ENCODE results near the gene SOX13.

- TF ChIP-seq, protein P1, sequence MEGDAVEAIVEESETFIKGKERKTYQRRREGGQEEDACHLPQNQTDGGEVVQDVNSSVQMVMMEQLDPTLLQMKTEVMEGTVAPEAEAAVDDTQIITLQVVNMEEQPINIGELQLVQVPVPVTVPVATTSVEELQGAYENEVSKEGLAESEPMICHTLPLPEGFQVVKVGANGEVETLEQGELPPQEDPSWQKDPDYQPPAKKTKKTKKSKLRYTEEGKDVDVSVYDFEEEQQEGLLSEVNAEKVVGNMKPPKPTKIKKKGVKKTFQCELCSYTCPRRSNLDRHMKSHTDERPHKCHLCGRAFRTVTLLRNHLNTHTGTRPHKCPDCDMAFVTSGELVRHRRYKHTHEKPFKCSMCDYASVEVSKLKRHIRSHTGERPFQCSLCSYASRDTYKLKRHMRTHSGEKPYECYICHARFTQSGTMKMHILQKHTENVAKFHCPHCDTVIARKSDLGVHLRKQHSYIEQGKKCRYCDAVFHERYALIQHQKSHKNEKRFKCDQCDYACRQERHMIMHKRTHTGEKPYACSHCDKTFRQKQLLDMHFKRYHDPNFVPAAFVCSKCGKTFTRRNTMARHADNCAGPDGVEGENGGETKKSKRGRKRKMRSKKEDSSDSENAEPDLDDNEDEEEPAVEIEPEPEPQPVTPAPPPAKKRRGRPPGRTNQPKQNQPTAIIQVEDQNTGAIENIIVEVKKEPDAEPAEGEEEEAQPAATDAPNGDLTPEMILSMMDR (IDR thresholded peaks at IDR 0.05): no peak
- no peak for TF ChIP-seq POLR2A (IDR thresholded peaks at IDR 0.05)
Observed at GRCh38 chr1:204041232-204041767, 31.6 kb upstream of the SOX13 start.

Data from uterus (tissue), 2 donors.